ENCODE data around the gene OR5B21.

- no peak for TF ChIP-seq POLR2AphosphoS5 (IDR thresholded peaks at IDR 0.05; ENCODE audit: low read depth, low read length)
- no peak for TF ChIP-seq SIN3A (IDR thresholded peaks at IDR 0.05; ENCODE audit: borderline replicate concordance, insufficient read depth, low read length)
- no peak for TF ChIP-seq REST (IDR thresholded peaks at IDR 0.05; ENCODE audit: insufficient read depth in 1 of 2, low read depth in 2 of 2, low read length in 2 of 2)
- no peak for TF ChIP-seq TAF1 (IDR thresholded peaks at IDR 0.05; ENCODE audit: borderline replicate concordance, insufficient read depth, low read length)
- TF ChIP-seq FOXP2 (optimal IDR thresholded peaks at IDR 0.05; ENCODE audit: borderline replicate concordance, extremely low read depth, extremely low read length, insufficient read depth) = no peak
Measured at GRCh38 chr11:58531865-58532341, 24.0 kb upstream of the OR5B21 start.
